Bronchial epithelial cell (primary cell): ENCODE results near the gene TAAR9. TPM values are rescaled to one million over a fixed set of nuclear protein-coding genes. Genes with fewer than 3 reads are reported as not detected.

Source experiments
- DNase-seq: peaks from one replicate; pipeline ENCODE4 v3.0.0-alpha.2; 2010; ENCODE audit warnings: low read depth
- FAIRE-seq: peaks from 2 replicates; lab custom pipeline; 2011; peaks lifted over from hg19 to GRCh38; lab: Jason Lieb, UNC
- H3K27me3 ChIP-seq: 2 replicates; pipeline ENCODE4 v1.5.1; 2011; ENCODE audit warnings: low read length; ENCODE audit not compliant: control insufficient read depth, insufficient read depth
- H3K36me3 ChIP-seq: 2 replicates; pipeline ENCODE4 v1.5.1; 2011; ENCODE audit warnings: low read length; ENCODE audit not compliant: control insufficient read depth, insufficient read depth
- H3K4me3 ChIP-seq: 2 replicates; pipeline ENCODE4 v1.5.1; 2011; ENCODE audit warnings: mild to moderate bottlenecking, low read depth, low read length, control low read depth
- total RNA-seq: library from RNA; depleted of rRNA; stranded (reverse); fragments of >200 nt; gene quantifications from 2 replicates; pipeline ENCODE4 v1.2.1, GENCODE V29; 2014
- TF ChIP-seq, protein P1 (sequence below): IDR thresholded peaks from 2 replicates; pipeline ENCODE4 v1.5.1; 2011; ENCODE audit warnings: mild to moderate bottlenecking, moderate library complexity, low read length, control low read depth, inconsistent platforms; ENCODE audit not compliant: insufficient read depth, severe bottlenecking

Gene TAAR9, protein sequence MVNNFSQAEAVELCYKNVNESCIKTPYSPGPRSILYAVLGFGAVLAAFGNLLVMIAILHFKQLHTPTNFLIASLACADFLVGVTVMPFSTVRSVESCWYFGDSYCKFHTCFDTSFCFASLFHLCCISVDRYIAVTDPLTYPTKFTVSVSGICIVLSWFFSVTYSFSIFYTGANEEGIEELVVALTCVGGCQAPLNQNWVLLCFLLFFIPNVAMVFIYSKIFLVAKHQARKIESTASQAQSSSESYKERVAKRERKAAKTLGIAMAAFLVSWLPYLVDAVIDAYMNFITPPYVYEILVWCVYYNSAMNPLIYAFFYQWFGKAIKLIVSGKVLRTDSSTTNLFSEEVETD
- not detected in 2 replicates for total RNA-seq

DNA sequence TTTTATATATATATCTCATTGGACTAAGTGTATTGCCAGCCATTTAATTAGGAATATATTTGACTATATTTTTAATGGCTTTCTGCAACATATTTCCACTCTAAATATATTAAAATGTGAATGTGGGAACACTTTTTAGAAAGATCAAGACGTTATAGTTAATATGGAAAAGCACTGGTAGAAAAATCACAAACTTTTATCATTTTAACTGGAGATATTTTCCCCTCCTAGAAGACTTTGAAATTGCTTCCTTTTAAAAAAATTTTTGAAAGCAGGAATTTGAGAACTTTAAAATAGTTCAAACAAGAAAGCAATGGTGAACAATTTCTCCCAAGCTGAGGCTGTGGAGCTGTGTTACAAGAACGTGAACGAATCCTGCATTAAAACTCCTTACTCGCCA, at the start of gene TAAR9:
Gene TAAR9 (plus strand): TSS at position 301 of the 400 bp plus-strand sequence. CDS start 13 bp downstream, at position 314.
- FAIRE-seq (no peak), DNase-seq (no peak)
- H3K27me3 ChIP-seq = no peaks in the 10 kb centered on the region
- TF ChIP-seq, protein P1, sequence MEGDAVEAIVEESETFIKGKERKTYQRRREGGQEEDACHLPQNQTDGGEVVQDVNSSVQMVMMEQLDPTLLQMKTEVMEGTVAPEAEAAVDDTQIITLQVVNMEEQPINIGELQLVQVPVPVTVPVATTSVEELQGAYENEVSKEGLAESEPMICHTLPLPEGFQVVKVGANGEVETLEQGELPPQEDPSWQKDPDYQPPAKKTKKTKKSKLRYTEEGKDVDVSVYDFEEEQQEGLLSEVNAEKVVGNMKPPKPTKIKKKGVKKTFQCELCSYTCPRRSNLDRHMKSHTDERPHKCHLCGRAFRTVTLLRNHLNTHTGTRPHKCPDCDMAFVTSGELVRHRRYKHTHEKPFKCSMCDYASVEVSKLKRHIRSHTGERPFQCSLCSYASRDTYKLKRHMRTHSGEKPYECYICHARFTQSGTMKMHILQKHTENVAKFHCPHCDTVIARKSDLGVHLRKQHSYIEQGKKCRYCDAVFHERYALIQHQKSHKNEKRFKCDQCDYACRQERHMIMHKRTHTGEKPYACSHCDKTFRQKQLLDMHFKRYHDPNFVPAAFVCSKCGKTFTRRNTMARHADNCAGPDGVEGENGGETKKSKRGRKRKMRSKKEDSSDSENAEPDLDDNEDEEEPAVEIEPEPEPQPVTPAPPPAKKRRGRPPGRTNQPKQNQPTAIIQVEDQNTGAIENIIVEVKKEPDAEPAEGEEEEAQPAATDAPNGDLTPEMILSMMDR = no peak
- H3K4me3 ChIP-seq = no peak within 1 kb of the TSS
- H3K36me3 ChIP-seq = no peaks in the 10 kb centered on the region

DNA sequence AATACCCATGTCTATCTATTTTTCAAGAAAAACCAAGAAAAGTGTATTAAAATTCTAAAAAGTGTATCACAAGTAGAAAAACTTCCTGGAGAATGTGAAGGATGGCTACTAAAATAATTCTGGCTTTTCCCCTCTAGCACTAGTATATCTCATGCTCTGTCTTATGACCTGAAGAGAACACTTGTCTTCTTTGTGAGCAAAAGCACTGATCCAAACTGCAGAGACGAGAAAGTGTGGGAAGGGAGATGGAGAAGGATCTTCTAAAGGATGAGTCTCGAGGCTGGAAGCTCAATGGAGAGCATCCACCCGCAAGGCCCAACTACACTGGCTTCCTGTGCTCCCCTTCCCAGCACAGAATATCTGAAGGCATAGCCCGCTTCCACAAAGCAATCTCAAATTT, 48.7 kb upstream of the TAAR9 start:
- FAIRE-seq = no peak
- Histone ChIP-seq H3K36me3 (peaks cover 4% of the 10 kb centered on the region), H3K4me3 (no peak overlapping the region), H3K27me3 (no peaks in the 10 kb centered on the region)
- no peak for DNase-seq
- TF ChIP-seq, protein P1 = no peak

DNA sequence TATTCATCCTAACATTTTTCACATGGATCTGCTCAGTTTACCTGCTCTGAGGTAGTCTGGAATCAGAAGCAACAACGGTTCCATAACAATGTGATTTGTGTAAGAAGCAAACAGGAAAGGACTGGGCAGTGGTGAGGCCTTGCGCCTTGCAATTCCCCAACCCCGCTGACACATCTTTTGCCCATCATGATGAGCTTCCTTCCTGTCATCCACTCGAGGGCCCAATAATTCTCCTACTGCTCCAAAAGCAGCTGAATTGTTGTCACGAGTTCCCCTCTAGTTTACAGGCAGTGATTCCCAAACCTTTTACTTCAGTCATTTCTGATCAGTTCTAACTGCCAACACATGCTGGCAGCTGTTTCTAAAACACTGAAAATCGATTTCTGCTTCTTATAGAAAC, 48.1 kb upstream of the TAAR9 start:
- TF ChIP-seq, protein P1 = no peak
- FAIRE-seq (no peak), DNase-seq (no peak)
- Histone ChIP-seq H3K4me3 (no peak overlapping the region), H3K27me3 (no peaks in the 10 kb centered on the region), H3K36me3 (peaks cover 5% of the 10 kb centered on the region)

DNA sequence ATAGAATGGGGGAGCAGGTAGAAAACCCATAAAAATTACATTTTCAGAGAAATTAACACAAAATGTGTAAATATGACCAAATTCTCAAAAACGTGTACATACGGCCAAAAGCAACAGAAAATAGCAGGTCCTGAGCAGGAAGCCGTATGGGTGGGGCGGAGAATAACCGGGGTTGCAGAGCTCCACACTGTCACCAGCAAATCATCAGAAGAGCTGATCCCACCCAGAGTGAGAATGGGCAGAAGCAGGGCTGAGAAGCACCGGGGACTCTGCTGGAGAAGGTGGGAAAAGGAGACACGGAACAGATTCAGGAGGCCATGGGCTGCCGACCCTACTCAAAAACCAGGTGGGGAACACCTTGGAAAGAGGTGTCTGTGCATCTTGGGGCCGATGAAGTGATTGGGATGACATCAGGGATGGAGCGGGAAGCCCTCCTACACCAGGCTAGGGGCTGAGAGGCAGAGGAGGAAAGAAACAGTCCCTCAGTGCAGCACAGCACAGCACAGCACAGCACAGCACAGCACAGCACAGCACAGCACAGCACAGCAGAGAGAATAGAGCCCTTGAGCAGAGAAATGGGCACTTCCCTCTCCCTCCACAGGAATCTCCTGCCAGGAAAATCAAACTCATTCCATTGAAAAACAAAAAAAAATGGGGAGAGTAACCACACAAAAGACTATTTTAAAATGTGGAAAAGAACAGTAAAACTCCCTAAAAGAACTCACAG, 47.4 kb upstream of the TAAR9 start:
- Histone ChIP-seq H3K4me3 (no peak overlapping the region), H3K27me3 (no peaks in the 10 kb centered on the region), H3K36me3 (peaks cover 5% of the 10 kb centered on the region)
- FAIRE-seq = no peak
- no peak for DNase-seq
- TF ChIP-seq, protein P1 = no peak

DNA sequence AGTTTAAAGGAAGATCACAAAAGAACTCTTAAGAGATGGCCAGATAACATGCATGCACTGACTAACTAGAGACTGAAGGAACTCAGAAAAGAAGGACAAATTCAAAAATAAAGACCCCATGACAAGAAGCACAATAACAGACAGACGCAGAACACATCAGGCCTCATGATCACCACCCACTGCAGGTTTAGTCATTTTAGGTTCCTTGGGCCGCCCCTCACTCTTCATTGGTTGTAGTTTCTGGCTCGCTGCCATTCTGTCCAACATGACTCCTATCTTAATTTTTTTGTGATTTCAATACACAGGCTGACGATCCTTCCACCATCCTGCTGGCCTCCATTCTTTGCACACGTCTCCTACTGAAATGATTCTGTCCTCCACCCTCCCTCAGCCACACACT, 46.8 kb upstream of the TAAR9 start:
- Histone ChIP-seq H3K4me3 (no peak overlapping the region), H3K36me3 (peaks cover 5% of the 10 kb centered on the region), H3K27me3 (no peaks in the 10 kb centered on the region)
- DNase-seq (no peak), FAIRE-seq (no peak)
- TF ChIP-seq, protein P1 = no peak
